SK-N-SH (cell line): ENCODE results near the gene DGKD. TPM values are rescaled to one million over a fixed set of nuclear protein-coding genes. Genes with fewer than 3 reads are reported as not detected.
A peak's percentile ranks its signal among the peaks of the same experiment; 100 is the strongest.

Source experiments
- CTCF ChIA-PET: fragments of 300-600, 350-600 bp; formaldehyde crosslinking; extraction: SDS; loops from one replicate; lab custom pipeline; 2021; lab: Yijun Ruan, JAX
- POLR2A ChIA-PET: fragments of 350-600 bp; sonication (Branson Sonifier 250); formaldehyde crosslinking; extraction: SDS; loops from one replicate; lab custom pipeline; 2020; ENCODE audit warnings: antibody characterized with exemption, inconsistent platforms; lab: Yijun Ruan, JAX
- DNase-seq: peaks from one replicate; pipeline ENCODE4 v3.0.0; 2012
- H2AFZ ChIP-seq: fragments of 200-600 bp; sonication (generic); 2 replicates; pipeline ENCODE4 v1.8.1; 2016; ENCODE audit warnings: antibody characterized with exemption, mild to moderate bottlenecking, low read depth
- H3F3A ChIP-seq: fragments of 200-600 bp; sonication (generic); replicated peaks from 2 replicates; pipeline ENCODE3; 2016; ENCODE audit warnings: antibody characterized with exemption, mild to moderate bottlenecking; ENCODE audit not compliant: insufficient read depth
- H3K27ac ChIP-seq, 2 experiments: fragments of 200-500 bp in 1 of 2; fragments of 200-600 bp in 1 of 2; sonication (Bioruptor generic) in 1 of 2; sonication (generic), shearing (Covaris generic) in 1 of 2; 2 replicates each; pipeline versions ENCODE4 v1.5.1 to v1.6.1; 2014 to 2016; ENCODE audit warnings: low read depth in 2 of 2, inconsistent platforms in 1 of 2, low read length in 1 of 2, mild to moderate bottlenecking in 1 of 2, mixed read lengths in 1 of 2
- H3K27me3 ChIP-seq: fragments of 200-600 bp; sonication (generic), shearing (Covaris generic); 2 replicates; pipeline ENCODE4 v1.6.1; 2016; ENCODE audit warnings: mixed run types; ENCODE audit not compliant: insufficient read depth
- H3K36me3 ChIP-seq, 2 experiments: fragments of 200-500 bp in 1 of 2; fragments of 200-600 bp in 1 of 2; sonication (Bioruptor generic) in 1 of 2; sonication (generic) in 1 of 2; replicated peaks in 1 of 2; 2 replicates each; pipeline versions ENCODE3 to v1.5.1; 2014 to 2016; ENCODE audit warnings: low read length in 1 of 2, mild to moderate bottlenecking in 1 of 2; ENCODE audit not compliant: insufficient read depth in 2 of 2, control insufficient read depth in 1 of 2
- H3K4me1 ChIP-seq, 2 experiments: fragments of 200-500 bp in 1 of 2; fragments of 200-600 bp in 1 of 2; sonication (Bioruptor generic) in 1 of 2; sonication (generic), shearing (Covaris generic) in 1 of 2; 2 replicates each; pipeline versions ENCODE4 v1.5.1 to v1.6.1; 2014 to 2016; ENCODE audit warnings: low read depth in 1 of 2, low read length in 1 of 2, mixed run types in 1 of 2; ENCODE audit not compliant: insufficient read depth in 2 of 2, control insufficient read depth in 1 of 2
- H3K4me2 ChIP-seq: fragments of 200-600 bp; sonication (generic), shearing (Covaris generic); 2 replicates; pipeline ENCODE4 v1.6.1; 2017; ENCODE audit warnings: mixed run types
- H3K4me3 ChIP-seq, 2 experiments: fragments of 200-500 bp in 1 of 2; fragments of 200-600 bp in 1 of 2; sonication (Bioruptor generic) in 1 of 2; sonication (generic), shearing (Covaris generic) in 1 of 2; 2 replicates each; pipeline versions ENCODE4 v1.5.1 to v1.8.1; 2014 to 2016; ENCODE audit warnings: low read depth in 2 of 2, inconsistent platforms in 1 of 2, low read length in 1 of 2, mild to moderate bottlenecking in 1 of 2, mixed read lengths in 1 of 2, moderate library complexity in 1 of 2
- H3K79me2 ChIP-seq: fragments of 200-600 bp; sonication (generic); 2 replicates; pipeline ENCODE4 v1.8.1; 2017; ENCODE audit warnings: mild to moderate bottlenecking; ENCODE audit not compliant: insufficient read depth
- H3K9ac ChIP-seq: fragments of 200-600 bp; sonication (generic); 2 replicates; pipeline ENCODE4 v1.6.1; 2017; ENCODE audit warnings: mixed run types
- H3K9me2 ChIP-seq: fragments of 200-600 bp; sonication (generic); 2 replicates; pipeline ENCODE4 v1.6.1; 2017; ENCODE audit warnings: mixed run types
- H3K9me3 ChIP-seq: fragments of 200-600 bp; sonication (generic); 2 replicates; pipeline ENCODE4 v1.6.1; 2017; ENCODE audit warnings: mixed run types, mild to moderate bottlenecking, moderate library complexity
- H4K20me1 ChIP-seq: fragments of 200-600 bp; sonication (generic); 2 replicates; pipeline ENCODE4 v1.6.1; 2017; ENCODE audit warnings: mild to moderate bottlenecking, mixed run types; ENCODE audit not compliant: insufficient read depth
- EZH2phosphoT487 ChIP-seq: fragments of 200-600 bp; sonication (generic); IDR thresholded peaks from 2 replicates; pipeline ENCODE4 v1.6.1; 2017; ENCODE audit warnings: low read depth, mixed run types, mild to moderate bottlenecking, antibody characterized with exemption, moderate library complexity, borderline replicate concordance
- FOXJ3 ChIP-seq: sonication (generic); formaldehyde crosslinking; IDR thresholded peaks from 2 replicates; pipeline ENCODE4 v1.5.1; 2020; ENCODE audit warnings: mild to moderate bottlenecking, missing genetic modification reagents
- GABPA ChIP-seq: IDR thresholded peaks from 2 replicates; pipeline ENCODE4 v1.4.0; 2012; ENCODE audit warnings: low read depth, mild to moderate bottlenecking
- MXI1 ChIP-seq: IDR thresholded peaks from 2 replicates; pipeline ENCODE4 v1.6.1; 2012; ENCODE audit warnings: mild to moderate bottlenecking, low read depth, low read length, improper control_type of control experiment
- PBX3 ChIP-seq: IDR thresholded peaks from 2 replicates; pipeline ENCODE4; 2012
- RAD21 ChIP-seq: IDR thresholded peaks from 2 replicates; pipeline ENCODE4 v1.6.1; 2012; ENCODE audit warnings: mild to moderate bottlenecking, low read length
- REST ChIP-seq: IDR thresholded peaks from 2 replicates; pipeline ENCODE4 v1.6.1; 2012; ENCODE audit warnings: mild to moderate bottlenecking, low read depth, low read length, moderate library complexity
- TAF1 ChIP-seq: IDR thresholded peaks from 2 replicates; pipeline ENCODE4 v1.6.1; 2012; ENCODE audit warnings: low read depth, mild to moderate bottlenecking, low read length, moderate library complexity, borderline replicate concordance
- TCF12 ChIP-seq: IDR thresholded peaks from 2 replicates; pipeline ENCODE4 v1.4.0; 2012
- USF1 ChIP-seq: IDR thresholded peaks from 2 replicates; pipeline ENCODE4 v1.4.0; 2012; ENCODE audit warnings: low read depth, borderline replicate concordance
- USF2 ChIP-seq: fragments of 150-350 bp; IDR thresholded peaks from 2 replicates; pipeline ENCODE4 v1.6.1; 2017; ENCODE audit warnings: antibody characterized with exemption, low read length, low read depth, borderline replicate concordance
- YY1 ChIP-seq: IDR thresholded peaks from 2 replicates; pipeline ENCODE4 v1.4.0; 2012; ENCODE audit warnings: low read depth, mild to moderate bottlenecking
- ZBTB33 ChIP-seq: IDR thresholded peaks from 2 replicates; pipeline ENCODE4 v1.4.0; 2012; ENCODE audit warnings: low read depth, borderline replicate concordance
- WGBS: methylation state at CpG from one replicate; pipeline ENCODE4 v1.1.6; 2017; ENCODE audit warnings: low lambda C conversion rate; 5-methylcytosine and 5-hydroxymethylcytosine counted together
- polyA plus RNA-seq, 3 experiments: library from polyadenylated mRNA; depleted of rRNA; stranded (reverse); fragments of >200 nt; gene quantifications; 2 replicates each; pipeline ENCODE4 v1.2.3, GENCODE V29; 2012

Gene DGKD
- polyA plus RNA-seq, 1 of the 3 experiments (the other 2 are of a cell fraction): 21.7 TPM

- TF ChIP-seq ZBTB33 (no peak), EZH2phosphoT487 (no peak), RAD21 (peak; percentile 23), GABPA (no peak), TAF1 (no peak), TCF12 (no peak), MXI1 (no peak)
Measured at GRCh38 chr2:233448220-233448559, 93.9 kb downstream of the DGKD start (continued).

- Histone ChIP-seq H3K4me1 (no peaks in the 10 kb centered on the region), H3K27ac (no peak overlapping the region), H3K4me2 (no peak overlapping the region), H3F3A (no peaks in the 10 kb centered on the region), H4K20me1 (no peaks in the 10 kb centered on the region), H3K9me3 (no peaks in the 10 kb centered on the region), H2AFZ (no peak overlapping the region), H3K79me2 (peaks cover 5% of the 10 kb centered on the region; the same call in 1 of the 2 replicates), H3K9ac (no peak overlapping the region), H3K4me3 (no peak overlapping the region), H3K27me3 (no peaks in the 10 kb centered on the region), H3K9me2 (no peaks in the 10 kb centered on the region), H3K36me3 (peaks cover 8 to 49% of the 10 kb centered on the region in 2 experiments)
- no peak for DNase-seq
- 96% methylated on average over 4 of the region's 4 CpGs for WGBS
- TF ChIP-seq GABPA: no peak
- TF ChIP-seq USF2: no peak
- TF ChIP-seq REST: no peak
- no peak for TF ChIP-seq PBX3
- no peak for TF ChIP-seq YY1
- TF ChIP-seq USF1: no peak
- no peak for TF ChIP-seq FOXJ3 (CRISPR knock-in tag)
- ChIA-PET POLR2A (no interaction called here), CTCF (interaction anchor here (0.7 to 2.7 kb wide), 11 partner anchors 11 to 469 kb away, joined by 3 to 19 read pairs (median 4); partner anchors contain the start of genes DGKD and TRPM8)
Measured at GRCh38 chr2:233448575-233448974, 94.3 kb downstream of the DGKD start.
